Prostate gland (tissue), 2 donors: ENCODE results near the gene FDXR. TPM values are rescaled to one million over a fixed set of nuclear protein-coding genes. Genes with fewer than 3 reads are reported as not detected.

Experiments
- DNase-seq: peaks from one replicate; pipeline ENCODE4 v3.0.0-alpha.2; 2019; ENCODE audit warnings: low spot score
- H3K27ac ChIP-seq, 2 donors: fragments of 200-600 bp; sonication (generic); 2 replicates each; pipeline ENCODE4 v1.5.1; 2017 to 2019
- H3K27me3 ChIP-seq: fragments of 200-600 bp; sonication (generic); replicated peaks from 2 replicates; pipeline ENCODE4 v1.5.1; 2019; ENCODE audit not compliant: insufficient read depth
- H3K36me3 ChIP-seq, 2 donors: fragments of 200-600 bp; sonication (generic); 1 replicate in 1 of 2; 2 replicates in 1 of 2; pipeline versions ENCODE4 v1.5.1 to v1.8.1; 2017 to 2019
- H3K4me1 ChIP-seq: fragments of 200-600 bp; sonication (generic); replicated peaks from 2 replicates; pipeline ENCODE4 v1.5.1; 2019
- H3K4me3 ChIP-seq, 2 donors: fragments of 200-600 bp; sonication (generic); 2 replicates each; pipeline ENCODE4 v1.5.1; 2017 to 2019
- H3K9me3 ChIP-seq: fragments of 200-600 bp; sonication (generic); 2 replicates; pipeline ENCODE4 v1.5.1; 2017
- CTCF ChIP-seq, 4 experiments: fragments of 200-600 bp in 2 of 4; fragments of 450-650 bp in 2 of 4; sonication (generic) in 2 of 4; IDR thresholded peaks; 1 replicate in 3 of 4; 2 replicates in 1 of 4; pipeline ENCODE4 v1.5.1; 2016 to 2019; ENCODE audit warnings: antibody characterized with exemption in 4 of 4, mild to moderate bottlenecking in 2 of 4, moderate library complexity in 2 of 4
- POLR2A ChIP-seq: fragments of 450-650 bp; IDR thresholded peaks from one replicate; pipeline ENCODE4 v1.6.1; 2016; ENCODE audit warnings: antibody characterized with exemption, mild to moderate bottlenecking
- POLR2AphosphoS5 ChIP-seq: sonication (generic); formaldehyde crosslinking; IDR thresholded peaks from one replicate; pipeline ENCODE4 v1.6.1; 2017; ENCODE audit warnings: antibody characterized with exemption
- WGBS: methylation state at CpG from one replicate; pipeline ENCODE4 v1.1.5; 2018; 5-methylcytosine and 5-hydroxymethylcytosine counted together
- intact Hi-C: fragments of 100-400 bp; cut with DNase I; formaldehyde crosslinking; loops from one replicate; pipeline ENCODE4 v1.14.2; 2022
- total RNA-seq, 2 donors: library from RNA; depleted of rRNA; stranded (reverse); fragments of >200 nt; gene quantifications; one replicate each; pipeline ENCODE4 v1.1.0, GENCODE V29; 2016

The FDXR gene
- total RNA-seq, 2 donors from 2014 or later = 24.6 to 182 TPM

- DNase-seq = no peak
- intact Hi-C loops = no loop called here
- TF ChIP-seq CTCF (IDR thresholded peaks at IDR 0.05) (no peak), POLR2A (no peak)
- H3K27me3 ChIP-seq = no peaks in the 10 kb centered on the region
- H3K36me3 ChIP-seq = no peaks in the 10 kb centered on the region
- H3K9me3 ChIP-seq = no peaks in the 10 kb centered on the region
- H3K4me3 ChIP-seq = no peak overlapping the region
- no peak overlapping the region for H3K27ac ChIP-seq
- WGBS = 93% methylated on average over 16 of the region's 16 CpGs
- no peaks in the 10 kb centered on the region for H3K4me1 ChIP-seq
Measured at GRCh38 chr17:74818291-74818938, 54.4 kb downstream of the FDXR start.

GRCh38 chr17:74816905-74817620, 55.7 kb downstream of the FDXR start:
- intact Hi-C loops = no loop called here
- H3K27ac ChIP-seq = no peak overlapping the region
- WGBS = 88% methylated on average over 18 of the region's 18 CpGs
- no peaks in the 10 kb centered on the region for H3K4me1 ChIP-seq
- TF ChIP-seq POLR2A = no peak
- TF ChIP-seq POLR2AphosphoS5 = no peak
- TF ChIP-seq CTCF (IDR thresholded peaks at IDR 0.05) = no peak
- no peaks in the 10 kb centered on the region for H3K36me3 ChIP-seq
- DNase-seq = no peak
- H3K9me3 ChIP-seq = no peaks in the 10 kb centered on the region
- H3K27me3 ChIP-seq = no peaks in the 10 kb centered on the region
- H3K4me3 ChIP-seq = no peak overlapping the region

GRCh38 chr17:74815550-74816370, 57.0 kb downstream of the FDXR start:
- Histone ChIP-seq H3K4me3 (no peak overlapping the region), H3K27ac (no peak overlapping the region), H3K4me1 (no peaks in the 10 kb centered on the region), H3K36me3 (no peaks in the 10 kb centered on the region), H3K9me3 (no peaks in the 10 kb centered on the region), H3K27me3 (no peaks in the 10 kb centered on the region)
- WGBS = 87% methylated on average over 15 of the region's 15 CpGs
- TF ChIP-seq POLR2AphosphoS5 (no peak), CTCF (IDR thresholded peaks at IDR 0.05) (no peak), POLR2A (no peak)
- intact Hi-C loops = no loop called here
- DNase-seq = no peak

GRCh38 chr17:74815067-74815466, 57.7 kb downstream of the FDXR start:
- no peak overlapping the region for H3K27ac ChIP-seq
- no peak overlapping the region for H3K4me3 ChIP-seq
- 95% methylated on average over 7 of the region's 7 CpGs for WGBS
- intact Hi-C loops = no loop called here
- TF ChIP-seq POLR2AphosphoS5 (no peak), CTCF (IDR thresholded peaks at IDR 0.05) (no peak), POLR2A (no peak)
- DNase-seq = no peak
- no peaks in the 10 kb centered on the region for H3K36me3 ChIP-seq
- H3K9me3 ChIP-seq = no peaks in the 10 kb centered on the region
- no peaks in the 10 kb centered on the region for H3K27me3 ChIP-seq
- no peaks in the 10 kb centered on the region for H3K4me1 ChIP-seq
